Stimulated activated CD8-positive, alpha-beta memory T cell treated with anti-CD3 and anti-CD28 coated beads, Interleukin-7, amount 100 ng/mL, for 24 hours (primary cell): ENCODE measurements around the gene CA10.

Experiments
- DNase-seq: peaks from one replicate; pipeline ENCODE4 v3.0.0-alpha.2; 2020; ENCODE audit warnings: low read depth

The CA10 gene

DNA sequence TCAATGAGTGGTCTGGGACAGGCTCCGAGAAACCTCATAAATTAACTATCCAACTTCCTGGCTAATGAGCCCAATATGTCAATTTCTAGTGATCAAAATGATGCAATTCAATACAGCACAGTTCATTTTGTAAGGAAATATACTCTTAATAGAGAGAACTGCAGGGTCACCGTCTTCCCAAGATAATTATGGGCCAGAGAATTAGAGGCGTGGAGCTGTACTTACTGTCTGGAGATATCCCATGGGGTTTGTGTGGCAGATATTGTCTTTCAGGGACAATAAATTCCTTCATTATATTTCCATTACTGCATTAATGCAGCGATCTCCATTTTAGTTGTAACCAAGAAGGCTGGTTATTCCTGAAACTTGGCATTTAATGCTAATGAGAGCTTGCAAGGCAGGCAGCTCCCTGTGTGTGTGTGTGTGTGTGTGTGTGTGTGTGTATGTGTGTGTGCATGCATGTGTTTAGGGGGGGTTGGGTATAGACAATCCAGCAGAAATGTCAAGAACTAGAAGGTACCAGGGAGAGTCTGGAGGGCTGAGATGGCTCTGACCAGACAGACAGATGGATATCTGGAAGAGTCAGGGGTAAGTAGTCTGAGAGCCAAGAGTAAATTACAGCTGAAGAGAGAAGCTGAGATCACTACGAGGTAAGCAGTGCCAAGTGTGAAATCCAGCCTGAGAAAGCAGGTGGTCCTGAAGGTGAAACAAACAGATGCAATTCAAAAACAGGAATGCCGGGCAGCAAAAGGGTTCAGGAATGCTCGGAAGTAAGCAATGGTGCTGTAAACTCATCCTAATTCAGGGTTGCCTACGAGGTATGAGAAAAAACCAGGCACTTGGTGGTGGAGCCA is 393.0 kb downstream of the CA10 start:
- no peak for DNase-seq

DNA sequence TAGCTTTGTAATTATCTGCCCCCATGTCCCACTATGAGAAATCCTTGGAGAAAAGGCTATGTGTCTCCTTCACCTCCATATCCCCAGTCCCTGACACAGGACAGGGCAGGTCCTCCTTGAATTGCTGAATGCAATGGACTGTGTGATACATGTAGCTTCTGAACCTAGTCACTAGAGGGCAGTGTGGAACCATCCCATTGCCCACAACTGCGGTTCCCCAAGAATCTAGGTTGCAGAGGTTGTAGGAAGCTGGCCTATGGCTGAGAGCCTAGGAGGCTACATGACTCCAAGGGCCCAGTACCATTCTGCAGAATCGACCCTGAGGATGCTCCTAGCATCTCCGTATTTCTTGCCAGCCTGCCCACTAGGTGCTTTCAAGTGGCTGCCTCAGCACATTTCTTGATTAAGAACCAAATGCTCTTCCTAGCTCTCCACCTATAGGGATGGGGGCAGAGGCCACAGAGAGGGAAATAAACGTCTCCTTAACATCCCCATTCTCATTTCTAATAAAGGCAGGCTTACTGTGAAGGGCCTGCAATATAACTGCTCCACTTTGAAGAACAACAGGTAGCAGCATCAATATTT is 394.0 kb downstream of the CA10 start:
- DNase-seq, result no peak

DNA sequence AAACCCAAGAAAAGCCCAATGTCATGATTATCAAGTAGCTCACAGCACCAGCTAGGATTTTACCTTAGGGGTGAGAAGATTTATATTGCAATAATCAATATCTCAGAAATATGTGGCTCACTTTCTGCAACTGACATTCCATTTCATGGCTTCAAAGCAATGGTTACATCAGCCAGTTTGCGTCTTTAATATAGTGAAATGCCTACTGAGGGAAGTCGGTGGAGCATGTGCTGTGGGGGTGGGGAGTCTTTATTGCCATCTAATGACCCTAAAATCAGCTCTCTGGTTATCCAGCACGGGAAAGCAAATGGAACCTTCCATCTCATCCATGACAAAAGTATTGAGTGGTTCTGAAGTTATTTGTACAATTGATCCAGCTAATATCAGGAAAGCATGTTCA is 395.5 kb downstream of the CA10 start:
- no peak for DNase-seq

DNA sequence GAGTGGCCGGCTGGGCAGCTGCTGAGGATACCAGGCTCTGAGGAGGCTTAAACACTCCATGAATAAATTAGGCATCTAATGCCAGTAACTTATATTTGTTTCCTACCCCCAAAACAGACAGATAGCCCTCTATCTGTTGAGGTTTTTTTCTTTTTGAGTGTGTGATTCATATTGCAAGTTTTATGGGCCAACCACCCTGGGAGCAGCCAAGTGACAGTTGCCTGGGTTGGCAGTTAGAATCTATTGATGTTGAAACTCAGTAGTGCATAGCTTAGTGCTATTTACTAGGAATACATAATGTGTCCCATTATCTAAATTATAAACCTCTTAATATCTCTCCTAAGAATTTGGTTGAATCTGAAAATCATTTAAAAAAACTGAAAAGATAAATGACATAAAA is 397.4 kb downstream of the CA10 start:
- no peak for DNase-seq

DNA sequence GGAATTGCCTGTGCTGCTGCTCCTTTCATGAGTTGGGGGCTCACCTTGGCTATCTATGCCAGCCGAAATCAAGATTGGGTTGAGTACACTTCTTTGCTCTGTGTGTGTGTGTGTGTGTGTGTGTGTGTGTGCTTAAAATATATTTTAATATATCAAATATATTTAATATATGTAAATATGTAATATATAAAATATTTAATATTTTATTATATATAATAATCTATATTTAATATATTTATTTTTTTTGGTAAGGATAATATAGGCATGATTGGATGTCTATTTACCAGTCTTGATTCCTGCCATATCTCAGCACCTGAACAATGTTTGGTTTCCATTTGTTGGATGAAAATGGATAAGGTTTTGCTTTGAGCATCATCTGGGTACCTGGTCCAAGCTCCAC is 399.3 kb downstream of the CA10 start:
- DNase-seq, result no peak

DNA sequence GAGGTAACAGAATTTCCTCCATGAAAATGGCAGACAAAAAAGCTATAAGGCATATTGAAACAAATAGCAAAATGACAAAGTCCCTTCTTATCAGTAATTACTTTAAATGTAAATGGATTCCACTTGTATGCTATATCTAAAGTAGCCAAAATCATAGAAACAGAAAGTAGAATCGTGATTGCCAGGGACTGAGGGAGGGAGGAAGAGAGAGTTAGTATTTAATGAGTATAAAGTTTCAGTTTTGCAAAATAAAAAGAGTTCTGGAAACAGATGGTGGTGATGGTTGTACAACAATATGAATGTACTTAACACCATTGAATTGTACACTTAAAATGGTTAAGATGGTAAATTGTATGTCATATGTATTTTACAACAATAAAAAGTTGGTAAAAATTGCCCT is 407.4 kb downstream of the CA10 start:
- DNase-seq, result no peak

DNA sequence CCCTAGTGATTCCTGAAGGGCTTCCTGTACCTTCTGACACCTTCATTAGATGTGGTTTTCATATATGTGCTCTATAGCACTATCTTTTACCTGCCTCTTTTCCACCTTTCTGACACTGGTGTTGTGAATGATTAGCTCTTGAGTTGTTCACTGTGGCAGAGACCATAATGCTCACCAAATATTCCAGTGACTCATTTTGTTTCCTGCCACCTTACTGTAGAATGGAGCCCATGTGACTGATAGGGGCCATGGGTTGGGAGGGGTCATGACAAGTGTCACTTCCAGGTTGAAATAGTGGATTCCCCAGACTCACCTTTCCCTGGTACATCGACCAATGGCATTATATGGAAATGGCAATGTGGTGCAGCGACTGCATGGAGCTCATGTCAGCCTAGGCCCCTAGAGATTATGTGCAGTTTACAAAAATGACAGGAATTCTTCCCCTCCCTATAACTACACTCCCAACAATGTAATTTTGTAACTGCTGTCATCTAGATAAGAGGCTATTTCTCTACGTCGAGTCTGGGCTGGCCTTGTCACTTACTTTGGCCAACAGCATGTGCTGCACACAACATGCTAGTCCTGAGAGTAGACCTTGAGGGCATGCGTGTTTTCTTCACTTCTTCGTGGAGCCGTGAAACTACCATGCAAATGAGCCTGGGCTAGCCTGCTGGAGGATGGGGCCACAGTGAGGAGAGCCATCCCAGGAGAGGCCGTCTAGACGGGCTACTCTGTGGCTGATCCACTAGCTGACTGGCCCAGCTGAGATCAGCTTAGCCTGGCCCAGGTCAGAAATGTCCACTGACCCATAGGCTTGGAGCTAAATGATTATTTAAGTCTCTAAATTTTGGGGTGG is 409.5 kb downstream of the CA10 start:
- no peak for DNase-seq

DNA sequence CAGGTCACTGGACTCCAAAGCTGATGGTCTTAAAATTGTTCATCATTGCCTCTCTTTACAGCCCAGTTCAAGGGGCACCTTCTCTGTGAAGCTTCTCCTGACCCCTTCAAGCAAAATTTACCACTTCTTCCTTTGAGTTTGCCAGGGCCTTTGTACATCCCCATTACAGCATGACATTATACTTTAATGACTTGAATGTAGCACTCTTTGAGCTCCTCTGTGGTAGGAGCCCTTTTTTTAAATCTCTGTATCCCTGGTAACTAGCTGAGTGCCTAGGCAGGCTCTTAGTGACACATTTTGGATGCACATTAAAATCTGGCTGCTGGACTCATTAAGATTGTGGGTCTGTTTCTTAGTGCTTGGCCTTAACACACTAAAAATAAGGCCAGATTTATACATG is 412.1 kb downstream of the CA10 start:
- DNase-seq, result no peak

DNA sequence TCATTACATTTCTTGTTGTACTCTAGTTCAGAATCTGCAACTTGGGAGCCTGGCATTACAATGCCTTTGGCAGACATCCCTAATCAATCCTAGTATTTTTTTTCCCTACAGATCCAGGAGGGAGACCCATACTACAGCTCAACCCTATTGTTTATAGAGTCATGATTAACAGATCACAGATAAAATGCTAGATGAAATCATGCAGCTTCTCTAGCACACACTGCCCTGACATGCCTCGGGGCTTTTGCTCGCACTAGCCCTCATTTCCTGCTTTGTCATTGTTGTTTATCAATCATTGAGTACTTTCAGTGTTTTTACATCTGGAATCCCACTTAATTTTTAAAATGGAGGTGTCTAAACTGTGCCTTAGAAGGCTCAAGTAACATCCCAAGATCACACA is 412.5 kb downstream of the CA10 start:
- no peak for DNase-seq

DNA sequence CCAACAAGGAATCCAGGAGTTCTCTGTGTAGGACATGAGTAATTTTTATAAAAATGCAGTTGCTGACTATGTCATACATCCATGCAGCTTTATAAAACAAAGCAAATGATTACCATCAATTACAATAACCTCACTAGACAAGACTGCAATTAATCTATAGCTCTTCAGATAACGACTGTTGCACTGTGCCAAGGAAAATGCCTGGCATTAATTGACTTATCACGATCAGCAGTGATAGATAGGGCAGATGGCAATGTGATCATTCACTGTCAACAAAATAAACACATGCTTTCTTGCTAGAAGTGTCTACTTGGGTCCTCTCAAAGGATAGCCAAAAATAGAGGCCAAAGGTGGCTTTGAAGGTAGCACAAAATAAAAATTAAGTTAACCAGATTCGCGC is 415.0 kb downstream of the CA10 start:
- no peak for DNase-seq

DNA sequence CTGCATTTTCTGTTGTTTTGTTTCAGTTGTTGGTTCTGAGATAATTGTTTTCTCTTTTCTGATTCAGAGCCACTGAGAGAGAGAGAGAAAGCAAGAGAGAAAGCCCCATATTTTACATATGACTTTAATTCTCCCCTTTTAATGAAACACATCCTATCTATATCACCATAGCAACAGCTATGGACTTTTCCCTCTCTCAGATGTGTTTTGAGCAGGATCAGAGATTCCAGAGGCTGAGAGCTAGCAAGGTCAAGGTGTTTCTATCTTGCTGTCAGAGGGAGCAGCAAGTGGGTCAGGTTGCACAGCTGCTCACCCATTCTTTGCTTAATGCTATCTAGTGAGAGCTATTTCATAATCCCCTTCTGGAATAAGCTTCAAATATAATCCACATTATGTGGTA is 415.9 kb downstream of the CA10 start:
- DNase-seq, result no peak

DNA sequence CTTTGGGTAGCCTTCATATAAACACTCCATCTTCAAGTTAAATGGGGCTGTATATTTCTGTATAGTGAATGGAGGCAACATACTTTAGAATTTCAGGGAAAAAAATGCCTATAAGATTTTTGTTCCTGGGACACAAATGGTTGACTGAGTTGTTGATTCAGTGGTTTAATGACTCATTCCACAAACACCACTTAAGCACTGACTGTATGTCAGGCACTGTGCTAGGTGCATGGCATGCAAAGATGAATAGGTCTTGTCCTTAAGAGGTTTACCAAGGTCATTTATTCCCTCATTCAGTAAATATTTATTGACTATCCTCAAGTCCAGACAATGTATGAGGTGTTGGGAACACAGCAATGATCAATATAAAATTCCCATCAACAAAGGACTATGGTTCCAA is 417.1 kb downstream of the CA10 start:
- DNase-seq, result no peak

DNA sequence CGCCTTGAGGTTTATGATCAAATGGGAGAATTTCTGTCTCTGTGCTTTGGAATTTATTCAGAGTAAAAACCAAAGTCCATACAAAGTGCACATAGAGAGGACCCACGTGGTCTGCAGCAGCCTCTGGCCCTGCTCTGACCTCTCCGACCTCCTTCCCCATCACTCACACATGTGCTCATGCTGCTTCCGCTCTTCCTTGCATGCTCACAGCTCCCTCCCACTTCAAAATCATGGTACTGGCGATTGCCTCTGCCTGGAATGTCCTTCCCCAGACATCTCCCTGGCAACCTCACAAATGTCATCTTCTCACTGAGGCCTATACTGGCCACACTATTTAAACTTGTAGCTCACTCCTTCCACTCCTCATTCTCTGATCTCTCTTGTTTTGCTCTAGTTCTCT is 418.0 kb downstream of the CA10 start:
- no peak for DNase-seq

DNA sequence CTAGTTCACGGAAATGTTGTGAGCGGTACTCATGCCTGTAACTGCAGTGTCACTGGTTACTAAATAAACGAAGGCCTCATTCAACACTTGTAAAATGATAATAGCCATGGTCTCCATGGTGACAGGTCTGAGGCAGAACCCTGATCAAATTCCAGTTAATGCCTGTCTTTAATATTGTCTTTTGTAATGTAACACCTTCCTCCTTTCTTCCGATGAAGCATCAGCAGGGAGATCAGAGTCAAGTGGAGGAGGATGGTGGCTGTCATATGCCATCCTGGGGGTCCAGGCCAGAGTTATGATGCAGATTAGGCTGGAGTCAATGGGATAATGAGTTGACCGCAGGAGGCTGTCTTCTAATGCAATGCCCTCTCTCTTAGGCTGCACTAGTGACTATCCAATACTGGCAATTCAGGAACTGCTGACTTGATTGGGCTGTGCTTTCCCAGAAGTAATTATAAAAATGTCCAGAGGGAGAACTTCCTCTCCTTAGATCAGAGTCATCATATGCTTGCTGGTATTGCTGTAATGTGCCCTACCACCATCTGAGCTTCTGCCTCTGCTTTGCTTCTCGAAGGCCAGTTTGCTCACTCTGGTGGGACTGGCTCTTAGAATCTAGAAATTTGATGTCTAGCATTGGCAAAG is 419.1 kb downstream of the CA10 start:
- no peak for DNase-seq

DNA sequence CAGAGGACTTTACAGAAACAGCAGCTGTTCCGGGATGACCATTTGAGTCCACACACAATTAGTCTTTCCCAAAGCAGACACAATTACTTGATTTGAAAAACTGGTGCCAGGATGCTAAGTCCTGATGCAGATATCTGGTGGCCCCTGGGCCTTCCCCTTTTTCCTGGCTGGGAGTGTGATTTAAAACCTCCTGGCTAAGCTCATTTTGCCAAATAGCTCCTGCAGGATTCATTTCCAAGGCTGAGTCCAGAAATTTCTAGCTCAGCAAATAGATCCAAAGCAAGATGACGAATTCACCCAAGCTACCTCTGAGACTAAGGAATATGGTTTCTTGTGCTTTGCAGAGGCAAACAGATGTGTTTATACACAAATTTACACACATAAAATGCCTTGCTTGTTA is 422.2 kb downstream of the CA10 start:
- DNase-seq, result no peak

DNA sequence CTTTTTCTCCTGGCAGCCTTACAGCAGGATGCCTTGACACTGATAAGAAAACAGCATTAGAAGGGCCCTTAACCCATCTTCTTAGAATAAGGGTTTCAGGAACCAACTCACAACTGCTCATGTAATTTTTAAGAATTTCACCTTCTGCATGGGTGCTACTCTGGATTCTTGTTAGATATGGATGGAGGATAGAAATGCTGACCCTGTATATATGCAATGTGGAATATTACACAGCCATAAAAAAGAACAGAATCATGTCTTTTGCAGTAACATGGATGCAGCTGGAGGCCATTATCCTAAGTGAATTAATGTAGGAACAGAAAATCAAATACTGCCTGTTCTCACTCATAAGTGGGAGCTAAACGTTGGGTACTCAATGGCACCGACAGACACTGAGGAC is 423.5 kb downstream of the CA10 start:
- no peak for DNase-seq

DNA sequence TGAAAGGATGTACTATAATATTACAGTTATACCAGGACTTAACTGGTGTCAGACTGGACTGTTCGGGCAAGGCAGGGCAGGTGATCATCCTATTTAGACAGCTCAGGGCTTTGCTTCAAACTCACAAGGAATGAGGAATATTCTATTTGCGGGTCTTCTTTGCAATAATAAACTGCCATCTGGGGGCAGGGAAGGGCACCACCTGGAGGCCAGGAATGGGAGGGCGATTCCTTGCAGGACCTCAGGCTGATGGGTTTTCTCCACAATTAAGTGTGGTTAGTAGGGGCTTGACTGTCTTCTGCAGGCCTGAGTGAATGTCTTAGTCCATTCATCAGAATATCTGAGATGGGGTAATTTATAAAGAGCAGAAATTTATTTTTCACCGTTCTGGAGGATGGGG is 424.1 kb downstream of the CA10 start:
- no peak for DNase-seq

DNA sequence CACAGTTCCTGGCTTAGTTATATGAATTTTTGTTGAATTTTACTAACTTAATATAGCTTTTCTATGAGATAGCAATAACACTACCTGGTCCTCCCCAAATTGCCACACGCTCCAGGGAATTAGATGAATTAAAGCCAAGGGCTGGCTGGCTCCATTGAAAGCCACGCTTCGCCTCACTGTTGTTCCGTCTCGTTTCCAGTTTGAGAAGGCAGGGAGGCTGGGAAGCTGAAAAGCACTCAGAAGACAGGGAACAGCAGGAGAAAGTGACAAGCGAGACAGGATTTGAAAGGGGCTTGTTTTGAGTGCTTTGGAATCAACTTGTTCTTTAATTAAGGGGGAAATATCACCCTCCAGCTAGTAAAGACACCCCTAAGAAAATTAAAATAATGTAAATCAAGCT is 425.3 kb downstream of the CA10 start:
- no peak for DNase-seq

DNA sequence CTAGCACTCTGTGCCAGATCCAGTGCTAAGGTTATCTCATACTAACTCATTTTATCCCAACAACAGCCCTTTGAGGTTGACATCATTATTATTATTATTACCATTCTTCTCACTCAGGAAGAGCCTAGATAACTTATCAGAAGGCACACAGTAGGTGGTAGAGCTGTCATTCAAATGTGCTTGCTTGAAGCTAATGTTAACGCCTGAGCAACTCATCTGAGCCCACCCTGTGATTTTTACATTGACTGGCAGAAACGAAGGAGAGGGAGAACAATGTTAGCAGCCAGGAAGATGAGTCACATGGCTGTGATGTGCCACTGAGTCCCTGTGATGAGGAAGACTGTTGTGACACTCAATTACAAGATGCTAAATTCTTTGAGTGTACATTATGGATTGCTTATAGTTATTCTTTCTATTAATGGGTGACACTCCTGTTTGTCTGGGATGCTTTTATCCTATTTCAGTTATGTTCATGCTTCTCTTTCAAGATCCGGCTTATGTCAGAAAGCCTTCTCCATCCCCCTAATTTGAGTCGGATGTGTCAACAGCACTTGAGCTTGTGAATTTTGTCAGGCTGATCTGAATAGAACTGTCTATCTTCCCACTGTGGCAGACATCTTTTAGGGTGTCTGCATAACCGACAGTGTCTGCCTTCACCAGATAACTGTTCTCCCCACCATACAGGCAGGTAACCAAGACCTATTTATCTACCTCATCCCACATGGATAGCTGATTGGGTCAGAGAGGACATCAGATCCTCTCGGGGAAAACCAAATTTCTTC is 426.4 kb downstream of the CA10 start:
- DNase-seq, result no peak

DNA sequence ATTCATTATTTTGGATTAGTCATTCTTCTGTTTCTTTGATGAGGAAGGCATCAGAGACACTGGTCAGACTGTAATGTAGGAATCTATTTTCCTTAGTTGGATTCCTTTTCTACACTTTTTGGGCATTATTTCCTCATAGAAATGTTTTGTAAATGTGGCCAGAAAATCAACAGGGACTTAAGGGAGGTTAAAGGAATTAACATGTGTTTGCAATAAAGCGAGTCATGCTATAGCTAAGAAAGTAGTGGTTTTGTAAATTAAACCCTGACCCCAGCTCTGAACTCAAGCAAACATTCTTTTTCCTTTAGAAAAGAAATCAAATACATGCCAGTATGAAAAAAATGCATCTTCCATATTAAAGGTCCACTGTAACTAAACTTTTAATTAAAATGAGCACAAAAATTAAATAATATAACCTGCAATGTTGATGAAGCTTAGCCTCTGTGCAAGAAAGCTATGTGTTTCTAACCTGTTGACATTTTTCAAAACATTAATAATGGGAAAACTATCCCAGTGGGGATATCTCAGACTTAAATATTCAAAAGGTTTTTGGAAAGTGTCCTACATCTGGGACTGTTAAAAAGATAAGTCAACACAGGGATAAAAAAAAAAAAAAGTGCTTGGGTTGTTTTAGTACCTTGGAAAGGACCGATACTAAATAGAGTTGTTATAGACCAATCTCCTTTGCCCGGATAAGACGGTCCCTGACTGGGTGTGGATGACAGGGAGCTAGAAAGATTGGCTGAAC is 428.0 kb downstream of the CA10 start:
- no peak for DNase-seq

DNA sequence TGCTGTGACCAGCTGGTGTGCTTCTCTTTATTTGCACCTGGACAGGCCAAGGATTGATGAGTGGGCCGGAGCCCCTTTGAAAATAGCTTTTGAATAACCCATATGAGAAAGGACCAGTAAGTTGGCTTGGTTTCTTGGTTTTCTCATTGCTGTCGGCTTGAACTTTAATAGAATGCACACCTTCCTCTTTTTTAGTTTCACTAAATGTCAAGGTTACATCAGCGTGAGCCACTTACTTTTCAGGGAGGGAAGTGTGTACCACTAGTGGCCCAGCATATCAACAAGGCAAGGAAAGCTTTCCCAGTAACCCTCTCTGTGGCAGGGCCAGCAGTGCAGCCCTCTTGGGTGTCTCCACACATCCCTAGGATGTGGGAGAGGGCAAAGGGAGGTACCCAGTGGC is 433.3 kb downstream of the CA10 start:
- DNase-seq, result no peak
